DMS 273 treated with DMSO at 0.1 percent for 48 hours (cell line): ENCODE data around the gene PBX3.

ENCODE experiments used
- DNase-seq: peaks from one replicate; lab custom pipeline; 2025; lab: John Stamatoyannopoulos, UW

PBX3 gene

DNA sequence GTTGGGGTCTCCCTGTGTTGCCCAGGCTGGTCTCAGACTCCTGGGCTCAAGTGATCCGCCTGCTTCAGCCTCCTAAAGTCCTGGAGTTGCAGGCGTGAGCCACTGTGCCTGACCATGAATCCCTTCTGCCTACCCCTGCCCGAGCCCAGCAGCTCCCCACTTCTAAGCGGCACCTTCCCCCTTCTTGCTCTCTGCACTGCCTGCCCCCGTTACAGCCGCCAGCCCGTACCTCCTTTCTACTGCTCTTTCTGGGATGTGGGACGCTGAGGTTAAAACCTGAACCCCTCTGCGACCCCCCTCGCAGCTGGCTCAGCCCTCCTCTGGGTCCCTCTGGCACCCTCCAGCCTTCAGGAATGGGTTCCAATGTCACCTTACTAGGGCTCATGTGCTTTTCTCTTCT lies 249.6 kb downstream of the PBX3 start:
- no peak for DNase-seq

DNA sequence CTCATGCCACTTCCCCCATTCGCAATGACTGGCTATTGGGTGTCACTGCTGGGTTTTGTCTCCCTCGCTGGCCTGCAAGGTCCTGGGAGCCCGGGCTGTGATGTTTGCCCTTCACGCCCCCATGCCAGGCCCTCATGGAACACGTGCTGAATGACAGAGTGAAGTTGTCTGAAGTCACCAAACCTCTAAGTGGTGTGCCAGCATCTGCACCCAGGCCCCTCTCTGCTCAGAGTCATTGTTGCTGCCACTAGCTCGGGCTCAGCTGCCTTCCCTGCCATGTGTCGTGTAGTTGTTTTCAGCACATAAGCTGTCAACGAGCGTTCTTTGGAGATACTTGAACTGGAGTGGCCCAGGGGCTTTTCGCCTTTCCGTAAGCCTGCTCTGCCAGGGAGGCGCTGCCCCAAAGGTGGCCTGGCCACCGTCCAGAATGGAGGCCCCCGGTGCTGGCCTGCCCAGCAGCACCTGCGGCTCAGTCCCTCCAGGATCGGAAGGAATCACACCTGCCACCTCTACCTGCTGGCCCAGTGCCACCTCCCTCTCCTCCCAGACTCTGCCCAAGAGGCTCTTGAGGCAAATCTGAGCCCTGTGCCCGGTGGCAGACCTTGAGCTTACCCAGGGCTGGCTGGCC lies 250.1 kb downstream of the PBX3 start:
- DNase-seq: no peak

DNA sequence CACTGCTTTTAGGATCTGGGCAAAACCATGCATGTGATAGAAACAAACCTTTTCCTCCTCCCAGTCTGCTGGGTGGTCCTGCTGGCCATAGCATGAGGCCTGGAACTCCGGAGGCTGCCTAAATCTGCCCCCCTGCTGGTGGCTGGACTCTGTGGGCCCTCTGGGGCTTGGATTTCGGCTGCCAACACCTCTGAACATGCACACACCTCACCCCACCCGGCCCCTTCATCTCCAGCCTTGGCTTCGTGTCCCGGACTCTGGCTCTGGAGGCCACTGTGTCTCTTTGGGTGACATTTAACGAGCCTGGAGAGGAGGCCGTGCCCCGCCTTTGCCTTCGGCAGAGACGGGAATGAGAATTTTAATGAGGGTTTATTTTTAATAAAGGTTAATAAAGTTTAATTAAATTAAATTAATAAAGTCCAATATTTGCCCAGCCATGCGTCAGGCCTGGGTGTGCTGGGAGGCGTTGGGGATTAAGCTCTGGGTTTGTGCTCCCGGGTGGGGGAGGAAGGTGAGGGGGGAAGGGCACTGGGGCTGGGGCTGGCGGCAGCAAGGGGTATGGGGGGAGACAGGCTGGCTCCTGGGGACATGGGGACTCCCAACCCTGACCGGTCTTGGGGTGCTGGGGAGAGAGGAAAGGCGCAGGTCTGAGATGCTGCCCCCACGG lies 251.8 kb downstream of the PBX3 start:
- DNase-seq: no peak

DNA sequence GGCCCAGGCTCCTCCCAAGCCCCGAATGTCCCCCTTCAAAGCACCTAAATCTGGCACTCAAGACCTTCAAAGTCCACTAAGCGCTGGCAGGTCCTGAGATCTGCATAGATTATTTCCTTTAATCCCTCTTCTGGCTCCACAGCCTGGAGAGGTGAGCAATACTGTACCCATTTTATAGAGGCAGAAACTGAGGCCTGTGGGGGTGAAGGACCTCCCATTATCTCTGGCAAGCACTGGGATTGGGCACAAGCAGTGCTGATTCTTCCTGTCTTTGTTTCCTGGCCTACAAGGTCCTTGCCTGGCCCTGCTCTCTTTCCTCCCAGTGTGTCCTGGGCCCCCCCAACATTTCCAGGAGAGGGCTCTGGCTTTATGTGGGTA lies 252.3 kb downstream of the PBX3 start:
- DNase-seq: no peak

DNA sequence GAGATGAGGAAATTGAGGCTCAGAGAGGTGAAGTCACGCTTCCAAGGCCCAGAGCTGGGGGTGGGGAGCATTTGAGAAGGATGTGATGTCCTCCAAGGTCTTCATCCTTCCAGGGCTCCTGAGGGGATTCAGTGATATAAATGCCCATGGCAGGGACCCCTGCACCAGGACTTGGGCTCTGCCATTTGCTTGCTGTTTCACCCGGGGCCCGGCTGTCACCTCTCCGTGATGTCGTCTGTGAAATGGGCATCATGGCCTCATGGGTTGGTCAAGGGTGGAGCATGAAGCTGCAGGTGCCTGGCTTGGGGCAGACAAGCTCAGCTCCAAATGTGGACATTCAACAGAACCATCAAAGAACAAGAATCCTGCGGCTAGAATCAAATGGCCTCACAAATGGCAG lies 253.1 kb downstream of the PBX3 start:
- DNase-seq: no peak

DNA sequence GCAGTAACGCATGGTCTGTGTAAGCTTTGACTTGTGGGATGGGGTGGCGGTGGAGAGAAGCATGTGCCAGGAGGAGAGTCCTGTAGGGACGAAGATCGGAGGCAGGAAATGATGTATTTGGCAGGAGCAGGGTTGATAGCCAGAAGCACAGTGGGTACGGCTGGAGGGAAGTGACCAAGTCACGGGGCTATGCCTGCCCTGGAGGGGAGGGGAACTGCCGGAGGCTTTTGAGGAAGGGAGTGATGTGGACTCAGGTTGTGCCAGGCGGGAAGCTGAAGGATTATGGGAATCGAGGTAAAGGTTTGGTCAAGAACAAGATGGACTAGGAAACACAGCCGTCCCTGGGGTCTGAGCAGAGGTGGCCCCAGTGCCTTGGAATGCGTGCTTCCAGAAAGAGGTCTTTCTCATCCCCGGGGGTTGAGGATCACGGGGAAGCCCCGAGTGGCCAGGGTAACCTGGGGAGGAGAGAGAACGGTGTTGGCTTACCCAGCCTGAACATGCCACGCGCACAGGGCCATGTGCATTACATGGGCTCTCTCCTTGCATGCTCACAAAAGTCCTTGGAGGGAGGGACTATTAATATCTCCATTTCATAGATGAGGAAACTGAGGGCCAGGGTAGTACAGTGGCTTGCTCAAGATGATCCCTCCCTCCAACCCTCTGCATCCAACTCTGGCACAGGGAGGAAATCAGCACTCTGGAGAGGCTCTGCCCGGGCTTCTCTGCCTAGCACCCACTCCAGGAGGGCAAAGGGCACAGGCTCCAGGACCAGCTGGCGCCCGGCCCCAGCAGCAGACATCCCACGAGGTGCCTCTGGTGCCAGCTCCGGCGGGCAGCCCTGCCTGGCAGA lies 253.8 kb downstream of the PBX3 start:
- no peak for DNase-seq

DNA sequence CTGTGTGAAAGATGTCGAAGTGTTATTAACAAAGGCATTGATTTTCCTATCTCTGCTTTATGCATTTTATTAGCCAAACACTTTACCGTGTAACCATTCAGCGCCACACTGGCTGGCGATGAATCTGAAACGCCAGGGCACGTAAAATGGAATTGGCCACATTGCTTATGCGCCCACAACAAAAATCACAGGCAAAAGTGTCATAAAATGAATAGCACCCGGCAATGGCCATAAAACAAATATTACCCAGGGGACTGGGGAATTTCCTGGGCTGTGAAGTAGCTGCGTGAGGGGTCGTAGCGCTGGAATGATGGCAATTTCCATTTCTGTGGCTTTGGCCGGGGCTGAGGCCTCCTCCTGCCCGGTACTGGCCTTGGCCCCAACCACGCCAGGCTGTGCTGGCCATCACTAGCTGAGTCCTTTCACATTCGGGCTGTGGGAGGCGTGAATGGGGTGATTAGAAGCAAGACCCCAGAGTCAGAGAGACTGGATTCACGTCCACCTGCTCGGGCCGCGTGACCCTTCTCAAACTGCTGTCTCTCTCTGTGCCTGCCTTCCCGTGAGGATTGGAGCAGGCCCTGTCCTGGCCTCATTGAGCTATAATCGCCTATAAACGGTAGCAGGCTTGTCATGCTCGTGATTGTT lies 254.5 kb downstream of the PBX3 start:
- DNase-seq: no peak

DNA sequence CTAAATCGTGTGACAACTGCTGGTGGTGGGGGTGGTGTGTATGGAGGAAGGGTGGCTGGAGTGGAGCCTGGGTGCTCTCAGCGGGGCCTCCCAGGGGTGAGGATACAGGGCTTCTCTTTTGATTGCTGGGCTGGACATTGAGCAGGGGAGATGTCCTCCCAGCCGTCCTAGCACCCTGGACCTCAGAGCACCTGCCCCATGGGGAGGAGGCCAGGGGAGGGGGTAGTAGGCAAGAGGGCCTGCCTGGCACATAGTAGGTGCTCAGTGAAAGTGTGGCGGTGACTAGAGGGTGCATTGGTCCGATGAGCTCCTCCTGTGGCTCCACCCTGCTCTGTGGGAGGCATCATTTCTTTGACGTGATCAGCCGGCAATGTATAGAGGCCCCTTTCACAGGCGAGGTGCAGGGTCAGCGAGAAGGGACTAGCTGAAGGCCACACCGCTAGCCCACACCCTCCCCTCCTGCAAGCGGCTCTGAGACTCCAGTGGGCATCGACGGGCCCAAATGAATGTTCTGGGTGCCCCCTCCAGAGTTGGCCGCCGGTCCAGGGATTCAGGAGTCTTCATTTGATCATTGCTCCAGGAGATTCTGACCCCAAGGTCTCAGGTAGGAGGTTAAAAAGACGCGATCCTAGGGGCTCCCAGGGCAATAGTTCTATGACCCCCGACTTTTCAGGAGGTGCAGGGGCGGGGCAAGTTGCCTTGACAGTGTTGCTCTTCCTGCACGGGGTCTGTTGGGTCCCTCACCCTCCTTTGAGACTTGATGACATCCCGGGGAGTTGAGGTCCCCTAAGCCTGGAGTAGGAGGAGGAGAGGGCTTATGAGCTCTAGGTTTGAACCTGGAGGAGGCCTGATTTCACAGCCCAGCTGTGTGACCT lies 255.5 kb downstream of the PBX3 start:
- DNase-seq: no peak

DNA sequence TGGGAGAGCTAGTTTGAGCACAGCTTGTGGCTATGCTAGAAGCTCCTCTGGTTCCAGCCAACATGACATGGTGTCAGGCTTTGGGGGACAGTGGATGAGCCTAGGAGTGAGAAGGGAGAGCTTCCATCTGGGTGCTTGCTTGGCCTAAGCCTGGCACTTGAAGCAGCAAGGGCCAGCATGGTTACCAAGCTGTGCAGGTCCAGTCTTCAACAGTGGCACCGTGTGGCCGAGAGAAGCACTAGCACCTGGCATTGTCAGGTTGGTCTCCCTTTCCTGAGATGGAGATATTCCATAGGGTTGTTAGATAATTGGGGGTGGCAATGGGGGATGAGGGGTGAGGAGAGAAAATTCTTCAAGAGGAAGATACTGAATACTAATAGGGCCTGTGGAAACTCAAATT lies 261.9 kb downstream of the PBX3 start:
- no peak for DNase-seq

DNA sequence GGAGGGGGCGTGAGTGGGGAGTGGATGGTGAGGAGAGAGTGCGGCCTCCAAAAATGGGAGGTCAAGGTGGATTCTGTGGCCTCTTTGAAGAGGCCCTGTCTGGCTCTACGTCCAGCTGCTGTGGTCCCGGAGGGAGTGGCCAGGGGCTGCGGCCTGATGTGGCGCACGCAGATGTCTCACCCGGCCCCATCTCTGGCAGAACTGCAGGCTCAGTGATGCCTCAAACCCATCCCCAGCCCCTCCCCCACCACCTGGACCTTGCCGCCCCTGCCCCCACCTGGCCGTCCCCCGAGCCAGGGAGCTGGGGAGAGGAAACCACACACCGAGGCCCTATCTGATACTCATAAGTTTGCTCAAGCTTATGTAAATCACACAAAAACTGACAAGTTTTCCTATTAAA lies 267.6 kb downstream of the PBX3 start:
- DNase-seq: no peak

DNA sequence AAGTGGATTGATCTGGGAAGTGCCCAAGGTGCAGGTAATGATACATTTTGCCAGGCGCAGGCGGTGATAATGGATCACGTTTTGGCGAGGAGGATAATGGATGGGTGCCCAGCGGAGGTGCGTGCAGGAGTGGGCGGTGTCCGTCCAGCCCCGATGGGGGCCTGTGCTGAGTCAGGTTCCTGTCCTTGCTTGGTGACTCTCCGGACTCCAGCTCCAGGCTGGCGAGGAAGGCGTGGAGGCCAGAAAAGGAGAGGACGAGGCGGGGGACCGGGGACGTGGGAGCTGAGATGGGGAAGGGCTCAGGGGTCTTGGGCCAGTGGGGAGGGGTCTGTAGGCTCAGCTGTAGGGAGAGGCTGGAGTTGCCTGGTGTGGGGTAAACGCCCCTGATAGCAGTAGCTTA lies 268.3 kb downstream of the PBX3 start:
- DNase-seq: no peak

DNA sequence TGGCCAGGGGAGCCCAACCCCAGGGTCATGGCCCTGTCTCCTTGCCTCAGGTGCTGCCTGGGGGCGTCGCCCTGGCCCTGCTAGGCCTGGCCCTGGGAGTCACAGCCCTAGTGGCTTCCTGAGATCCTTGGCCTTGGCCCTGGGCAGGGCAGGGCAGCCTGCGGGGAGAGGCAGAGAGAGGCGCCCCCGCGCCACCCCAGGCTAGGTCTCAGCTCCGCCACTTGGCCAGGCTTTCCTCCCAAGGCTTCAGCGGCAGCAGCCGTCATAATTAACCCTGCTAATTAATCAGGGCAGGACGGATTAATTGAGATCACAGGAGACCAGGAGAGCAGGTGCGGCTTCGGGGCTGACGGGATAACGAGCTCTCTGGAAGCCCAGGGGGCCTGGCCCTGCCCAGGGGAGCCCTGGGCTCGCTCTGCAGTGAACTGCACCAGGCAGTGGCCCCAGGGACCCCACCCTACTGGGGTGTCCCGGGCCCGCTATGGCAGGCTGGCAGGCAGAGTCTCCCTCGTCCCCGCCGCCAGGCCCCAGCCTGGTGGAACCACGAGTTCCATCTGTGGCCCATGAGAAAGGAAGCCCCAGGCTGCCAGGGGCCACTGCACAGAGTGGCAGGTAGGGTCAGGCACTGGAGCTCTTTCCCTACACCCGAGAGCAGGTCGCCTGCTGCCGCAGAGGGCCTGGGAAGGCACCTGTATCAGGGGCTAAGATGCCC lies 269.6 kb downstream of the PBX3 start:
- no peak for DNase-seq
